Measurements from ENCODE around the gene WDR1.

The WDR1 gene

DNA sequence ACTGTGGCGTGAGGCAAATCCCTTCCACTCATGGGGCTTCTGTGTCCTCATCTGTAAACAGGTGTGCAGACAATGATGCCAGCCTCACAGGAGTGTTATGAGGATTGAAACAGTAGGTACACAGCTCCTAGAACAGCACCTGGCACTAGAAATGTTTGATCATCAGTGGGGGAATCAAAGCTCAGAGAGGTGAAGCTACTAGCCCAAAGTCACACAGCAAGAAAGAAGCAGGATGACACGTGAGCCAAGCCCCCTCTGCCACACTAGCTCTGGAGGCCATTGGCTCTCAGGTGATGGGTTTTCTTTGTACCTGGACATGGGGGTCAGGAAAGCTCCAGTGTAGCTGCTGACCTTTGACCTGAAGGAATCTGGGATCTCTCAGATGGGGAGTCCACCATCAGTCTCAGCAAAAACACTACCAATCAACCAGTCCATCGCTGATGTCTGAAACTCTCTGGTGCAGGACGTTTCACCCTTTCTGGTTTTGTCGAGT, 81.9 kb downstream of the WDR1 start:
- no peak for DNase-seq

DNA sequence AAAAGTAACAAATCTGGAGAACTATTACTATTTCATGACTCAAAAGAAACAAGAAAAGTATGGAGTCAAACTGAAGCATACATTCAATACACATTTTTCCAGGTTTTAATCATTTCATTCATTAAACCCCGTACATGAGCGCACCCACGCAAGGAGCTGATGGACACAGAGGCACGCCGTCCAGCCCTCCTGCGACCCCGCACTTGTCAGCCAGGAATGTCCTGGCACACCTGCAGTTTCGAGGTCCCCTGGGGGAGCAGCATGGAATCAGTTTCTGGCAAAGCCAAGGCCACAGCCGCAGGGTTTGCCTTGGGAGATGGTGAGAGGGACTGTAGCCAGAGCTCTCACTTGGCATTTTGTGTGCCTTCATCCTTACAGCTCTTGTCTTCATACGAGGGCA, 82.5 kb downstream of the WDR1 start:
- DNase-seq = no peak

DNA sequence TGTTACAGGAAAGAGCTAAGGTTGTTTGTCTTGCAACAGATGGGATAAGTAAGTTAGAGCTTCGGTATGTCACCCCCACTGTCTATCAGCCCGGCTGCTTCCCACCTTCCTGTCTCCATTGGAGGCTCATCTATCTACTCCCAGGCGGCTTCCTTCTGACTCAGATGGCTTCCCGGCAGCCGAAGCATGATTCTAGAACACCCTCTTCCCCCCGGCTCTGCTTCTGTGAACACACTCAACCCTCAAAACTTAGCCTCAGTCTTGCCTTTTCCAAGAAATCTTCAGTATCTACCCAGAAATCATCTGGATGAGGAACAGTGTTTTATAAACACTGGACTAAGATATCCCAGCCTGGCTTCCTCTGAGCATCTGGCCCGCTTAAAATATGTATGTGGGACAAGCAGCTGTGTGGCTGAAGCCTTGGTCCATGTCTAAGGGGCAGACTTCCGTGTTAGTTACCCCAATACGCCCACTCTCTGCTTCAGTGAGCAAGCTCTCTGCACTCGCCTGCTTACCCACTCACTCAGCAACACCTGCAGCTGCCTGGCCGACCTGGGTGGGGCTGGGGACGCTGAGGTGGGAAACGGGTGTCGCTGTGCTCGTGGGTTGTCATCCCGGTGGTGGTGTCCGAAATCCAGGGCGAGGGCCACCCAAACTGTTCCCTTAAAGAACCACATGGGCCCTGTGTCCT, 83.3 kb downstream of the WDR1 start:
- DNase-seq = no peak

DNA sequence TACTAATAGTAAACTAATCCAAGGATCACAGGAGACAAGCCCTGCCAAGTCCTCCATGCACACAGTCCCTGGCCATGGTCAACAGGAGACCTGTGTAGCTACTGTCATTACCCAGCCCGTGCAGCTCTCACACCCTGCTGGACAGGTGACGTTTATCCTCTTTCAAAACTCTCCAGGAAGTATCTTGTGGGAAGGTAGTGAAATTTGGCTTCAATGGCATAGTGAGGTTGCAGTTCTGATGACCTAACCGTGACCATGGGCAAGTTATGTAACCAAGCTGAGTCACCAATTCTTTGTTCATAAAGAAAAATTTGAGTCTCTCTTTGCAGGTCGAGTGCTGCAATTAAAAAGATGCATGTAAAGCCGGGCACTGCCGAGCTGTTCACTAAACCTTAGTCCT, 84.0 kb downstream of the WDR1 start:
- no peak for DNase-seq

DNA sequence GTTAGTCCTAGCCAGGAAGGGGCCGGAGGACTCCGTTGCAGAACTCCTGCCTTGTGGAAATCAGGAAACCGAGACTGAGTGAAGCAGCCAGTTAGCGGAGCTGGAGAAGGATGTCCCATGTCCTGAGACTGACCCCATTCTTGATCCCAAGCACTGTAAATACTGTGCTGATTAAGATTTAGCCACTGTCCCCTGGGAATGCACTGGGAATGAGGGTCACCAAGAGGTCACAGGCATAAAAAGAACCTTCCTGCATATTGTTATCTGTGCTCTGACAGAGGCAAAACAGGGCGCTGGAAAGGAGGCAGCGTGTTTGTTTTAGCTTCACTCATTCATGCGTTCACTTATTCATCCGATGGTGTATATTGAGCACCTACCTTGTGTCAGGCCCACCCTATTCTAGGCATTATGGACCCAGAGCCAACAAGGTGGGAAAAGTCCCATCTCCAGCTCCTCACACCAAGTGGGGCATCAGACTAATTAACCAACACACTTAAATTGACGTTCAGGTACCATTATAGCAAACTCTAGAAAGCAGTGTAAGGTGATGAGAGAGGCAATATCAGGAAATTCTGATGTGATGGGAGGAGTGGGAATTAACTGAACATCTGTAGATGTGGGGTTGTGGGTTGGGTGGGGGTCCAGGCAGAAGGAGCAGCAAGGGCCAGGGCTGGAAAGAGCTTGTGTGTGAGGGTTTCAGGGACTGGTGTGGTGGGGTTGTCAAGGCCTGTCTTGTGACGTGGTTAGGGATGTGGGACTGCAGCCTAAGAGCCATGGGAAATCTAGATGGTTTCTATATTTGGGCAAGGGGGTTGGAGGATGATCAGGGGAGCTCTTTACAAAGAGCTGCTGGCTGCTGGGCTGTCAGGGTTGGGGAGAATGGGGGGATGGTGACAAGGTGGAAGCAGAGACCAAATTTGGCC, 84.7 kb downstream of the WDR1 start:
- no peak for DNase-seq

DNA sequence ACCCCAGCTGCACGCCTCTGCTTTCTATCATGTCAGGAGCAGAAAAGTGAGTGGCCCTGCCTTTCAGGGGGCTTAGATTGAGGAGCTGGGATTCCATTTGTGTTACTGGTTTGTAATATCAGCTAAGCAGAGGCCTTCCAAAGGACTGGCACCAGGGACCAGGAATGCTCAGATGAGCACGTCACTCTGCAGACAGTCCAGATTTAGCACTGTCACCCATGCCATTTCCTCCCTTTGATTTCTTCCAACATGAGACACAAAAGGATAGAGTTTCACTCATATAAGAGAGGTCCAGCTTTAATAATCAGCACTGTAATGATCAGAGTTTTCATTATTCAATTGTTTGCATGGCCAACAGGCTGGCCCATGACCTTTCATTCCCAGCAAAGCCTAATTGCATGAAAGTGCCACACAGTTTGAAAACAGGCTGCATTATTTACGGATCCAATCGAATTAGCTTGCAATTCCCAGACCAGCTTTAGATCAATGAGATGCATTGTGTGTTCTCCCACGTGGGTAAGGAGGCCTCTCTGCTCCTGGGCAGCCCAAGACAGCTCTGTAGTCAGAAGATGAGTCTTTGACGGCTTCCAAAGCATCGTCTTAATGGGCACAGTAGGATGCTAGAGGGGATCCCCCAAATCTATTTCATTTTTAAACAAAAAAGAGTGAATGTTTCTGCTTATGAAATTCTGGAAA, 85.5 kb downstream of the WDR1 start:
- DNase-seq = no peak

DNA sequence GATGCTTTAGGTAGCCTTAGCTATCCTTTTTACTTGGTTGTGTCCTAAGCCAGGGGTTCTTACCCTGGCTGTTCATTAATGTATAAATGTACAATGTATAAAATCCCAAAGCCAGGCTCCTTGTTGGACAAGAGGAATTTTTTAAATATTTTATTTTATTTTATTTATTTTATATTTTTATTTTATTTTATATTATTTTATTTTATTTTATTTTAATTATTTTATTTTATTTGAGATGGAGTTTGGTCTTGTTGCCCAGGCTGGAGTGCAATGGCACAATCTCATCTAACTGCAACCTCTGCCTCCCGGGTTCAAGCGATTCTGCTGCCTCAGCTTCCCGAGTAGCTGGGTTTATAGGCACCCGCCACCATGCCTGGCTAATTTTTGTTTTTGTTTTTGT, 87.2 kb downstream of the WDR1 start:
- no peak for DNase-seq

DNA sequence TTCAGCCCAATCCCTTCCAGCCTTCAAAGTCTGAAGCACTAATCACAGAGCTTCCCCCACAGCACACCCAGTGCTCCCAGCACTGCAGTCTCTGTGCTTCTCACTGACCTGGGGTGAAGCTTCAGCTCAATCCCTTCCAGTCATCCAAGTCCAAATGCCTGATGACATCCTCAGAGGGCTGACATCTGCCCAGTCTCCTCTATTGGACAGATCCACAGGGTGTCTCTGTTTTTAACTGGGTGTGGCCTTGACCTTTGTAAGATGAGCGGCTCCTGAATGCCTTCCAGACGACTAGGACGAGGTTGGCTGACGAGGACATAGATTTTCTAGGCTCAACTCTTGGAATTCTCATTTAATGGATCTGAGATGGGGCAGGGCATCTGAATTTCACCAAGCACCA, 87.7 kb downstream of the WDR1 start:
- DNase-seq = no peak

DNA sequence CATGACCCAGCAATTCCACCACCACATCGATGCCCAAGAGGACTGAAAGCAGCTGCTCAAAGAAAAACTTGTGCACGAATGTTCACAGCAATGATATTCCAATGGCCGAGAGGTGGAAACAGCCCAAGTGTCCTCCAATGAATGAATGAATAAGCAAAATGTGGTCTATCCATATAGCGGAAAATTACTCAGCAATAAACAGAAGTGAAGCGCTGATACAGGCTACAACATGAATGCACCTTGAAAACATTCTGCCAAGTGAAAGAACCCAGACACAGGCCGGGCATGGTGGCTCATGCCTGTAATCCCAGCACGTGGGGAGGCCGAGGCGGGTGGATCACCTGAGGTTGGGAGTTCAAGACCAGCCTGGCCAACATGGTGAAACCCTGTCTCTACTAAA, 90.1 kb downstream of the WDR1 start:
- DNase-seq = no peak

DNA sequence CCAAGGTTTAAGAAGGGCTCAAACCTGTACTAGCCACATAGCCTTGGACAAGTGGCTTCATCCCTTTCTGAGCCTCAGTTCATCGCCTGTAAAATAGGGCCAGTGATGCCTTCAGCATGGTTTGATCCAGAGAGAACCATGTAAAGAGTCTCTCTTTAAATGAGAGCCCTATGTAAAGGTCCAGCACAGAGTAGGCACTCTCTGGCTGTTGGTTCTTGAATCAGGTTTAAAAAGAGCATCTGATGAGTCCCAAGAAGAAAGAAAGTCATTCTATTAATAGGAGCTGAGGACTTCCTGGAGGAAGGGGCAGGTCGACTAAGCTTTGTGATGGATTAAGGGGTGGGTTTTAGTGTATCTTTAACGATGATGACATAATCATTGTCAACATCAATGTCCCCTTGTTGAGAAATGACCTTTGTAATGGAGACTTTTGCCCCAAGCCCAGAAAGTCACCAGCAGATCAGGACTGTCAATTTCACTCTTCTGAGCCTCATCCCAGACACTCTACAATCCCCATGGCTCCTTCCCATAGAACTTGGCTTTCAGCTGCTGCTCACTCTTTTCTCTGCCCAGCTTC, 91.3 kb downstream of the WDR1 start:
- DNase-seq = no peak
